ENCODE data around the gene SMTNL1.
"Not testable (repeated sequence)": the region's sequence is repeated elsewhere in the genome, so short reads cannot be mapped to it uniquely, and the experiment has no call there.

Gene SMTNL1

DNA sequence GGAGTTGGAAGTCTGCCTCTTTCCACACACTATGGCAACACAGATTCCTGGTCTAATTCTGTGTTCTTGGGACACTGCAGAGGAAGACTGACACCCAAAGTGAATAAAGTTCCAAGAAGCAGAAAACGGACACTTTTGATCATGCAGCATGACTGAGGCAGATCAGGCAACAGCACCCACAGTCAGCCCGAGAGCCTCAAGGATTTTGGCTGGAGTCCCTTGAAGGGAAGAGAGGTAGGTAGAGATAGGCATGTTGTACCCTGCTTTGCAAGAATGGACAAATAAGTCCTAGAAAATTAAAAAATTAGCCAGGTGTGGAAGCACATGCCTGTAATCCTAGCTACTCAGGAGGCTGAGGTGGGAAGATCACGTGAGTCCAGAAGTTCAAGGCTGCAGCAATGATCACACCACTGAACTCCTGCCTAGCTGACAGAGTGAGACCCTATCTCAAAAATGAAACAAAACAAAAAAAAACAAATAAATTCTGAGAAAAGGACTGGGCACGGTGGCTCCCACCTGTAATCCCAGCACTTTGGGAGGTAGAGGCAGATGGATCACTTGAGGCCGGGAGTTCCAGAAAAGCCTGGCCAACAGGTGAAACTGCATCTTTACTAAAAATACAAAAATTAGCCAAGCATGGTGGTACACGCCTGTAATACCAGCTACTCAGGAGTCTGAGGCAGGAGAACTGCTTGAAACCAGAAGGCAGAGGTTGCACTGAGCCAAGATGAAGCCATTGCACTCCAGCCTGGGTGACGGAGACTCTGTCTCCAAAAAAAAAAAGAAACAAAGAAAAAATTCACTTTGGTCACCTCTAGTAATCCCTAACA lies 28.8 kb upstream of the SMTNL1 start:
- DNase-seq (ENCODE audit: low read depth, low spot score) = no peak

DNA sequence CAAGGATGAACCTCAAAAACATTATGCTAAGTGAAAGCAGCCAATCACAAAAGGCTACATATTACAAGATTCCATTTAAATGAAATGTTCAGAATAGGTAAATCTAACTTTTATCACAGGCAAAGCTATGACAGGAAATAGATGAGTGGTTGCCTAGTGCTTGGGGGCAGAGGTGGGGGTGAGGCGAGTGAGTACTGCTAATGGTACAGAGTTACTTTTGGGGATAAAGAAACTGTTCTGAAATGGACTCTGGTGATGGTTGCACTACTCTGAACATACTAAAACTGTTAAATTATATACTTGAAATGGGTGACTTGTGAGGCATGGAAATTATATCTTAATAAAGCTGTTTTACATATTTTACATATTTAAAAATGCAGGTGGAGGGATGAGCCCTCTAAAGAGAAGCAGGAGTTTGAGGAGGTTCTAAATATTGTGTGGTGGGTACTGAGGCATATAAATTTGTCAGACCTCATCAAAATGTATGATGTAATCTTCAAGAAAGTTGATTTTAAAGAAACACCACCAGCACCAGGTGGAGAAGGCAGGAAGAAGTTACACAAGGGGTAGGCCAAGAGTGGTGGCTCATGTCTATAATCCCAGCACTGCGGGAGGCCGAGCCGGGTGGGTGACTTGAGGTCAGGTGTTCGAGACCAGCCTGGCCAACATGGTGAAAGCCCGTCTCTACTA lies 25.5 kb upstream of the SMTNL1 start:
- no peak for DNase-seq (ENCODE audit: low read depth, low spot score)

- no peak for DNase-seq (ENCODE audit: low read depth, low spot score)
These were observed 24.5 kb upstream of the SMTNL1 start for GRCh38 chr11:57512646-57513451.

GRCh38 chr11:57513452-57513795 lies 24.0 kb upstream of the SMTNL1 start:
- no peak for DNase-seq (ENCODE audit: low read depth, low spot score)

GRCh38 chr11:57513911-57514537 lies 23.4 kb upstream of the SMTNL1 start:
- no peak for DNase-seq (ENCODE audit: low read depth, low spot score)

DNA sequence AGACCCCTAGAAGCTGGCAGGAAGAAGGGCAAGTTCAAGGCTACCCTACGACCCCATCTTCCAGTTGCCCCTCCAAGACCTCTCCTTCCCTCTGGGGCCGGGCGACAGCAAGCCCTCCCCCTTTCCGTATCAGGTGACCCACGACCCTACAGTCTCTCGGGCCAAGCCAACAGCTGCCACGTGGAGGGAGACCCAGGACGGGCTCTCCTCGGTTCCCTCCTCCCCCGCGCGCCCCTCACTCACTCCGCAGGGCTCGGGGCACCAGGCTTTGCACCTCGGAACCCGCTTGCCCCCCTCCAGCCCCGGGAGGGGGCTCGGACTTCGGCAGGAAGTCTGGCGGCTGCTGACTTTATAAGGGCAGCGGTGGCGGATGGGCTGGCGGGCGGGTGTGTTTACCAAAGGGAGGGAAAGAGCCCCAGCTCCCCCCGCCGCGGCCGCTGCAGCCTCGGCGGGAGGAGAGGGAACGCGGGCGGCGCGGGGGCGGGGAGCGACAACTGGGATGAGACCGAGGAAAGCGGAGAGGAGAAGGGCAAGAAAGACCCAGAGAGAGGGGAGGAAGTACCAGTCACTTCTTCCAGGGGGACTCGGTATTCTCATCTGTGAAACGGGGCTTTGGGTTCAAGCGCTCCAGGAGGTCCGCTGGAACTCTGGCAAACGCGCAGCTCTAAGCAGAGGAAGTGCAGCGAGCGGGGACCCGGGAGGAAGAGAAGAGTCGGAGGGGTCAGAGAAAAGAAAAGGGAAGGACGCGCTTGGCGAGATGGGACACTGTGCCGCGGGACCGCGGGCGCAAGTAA lies 22.7 kb upstream of the SMTNL1 start:
- no peak for DNase-seq (ENCODE audit: low read depth, low spot score)

DNA sequence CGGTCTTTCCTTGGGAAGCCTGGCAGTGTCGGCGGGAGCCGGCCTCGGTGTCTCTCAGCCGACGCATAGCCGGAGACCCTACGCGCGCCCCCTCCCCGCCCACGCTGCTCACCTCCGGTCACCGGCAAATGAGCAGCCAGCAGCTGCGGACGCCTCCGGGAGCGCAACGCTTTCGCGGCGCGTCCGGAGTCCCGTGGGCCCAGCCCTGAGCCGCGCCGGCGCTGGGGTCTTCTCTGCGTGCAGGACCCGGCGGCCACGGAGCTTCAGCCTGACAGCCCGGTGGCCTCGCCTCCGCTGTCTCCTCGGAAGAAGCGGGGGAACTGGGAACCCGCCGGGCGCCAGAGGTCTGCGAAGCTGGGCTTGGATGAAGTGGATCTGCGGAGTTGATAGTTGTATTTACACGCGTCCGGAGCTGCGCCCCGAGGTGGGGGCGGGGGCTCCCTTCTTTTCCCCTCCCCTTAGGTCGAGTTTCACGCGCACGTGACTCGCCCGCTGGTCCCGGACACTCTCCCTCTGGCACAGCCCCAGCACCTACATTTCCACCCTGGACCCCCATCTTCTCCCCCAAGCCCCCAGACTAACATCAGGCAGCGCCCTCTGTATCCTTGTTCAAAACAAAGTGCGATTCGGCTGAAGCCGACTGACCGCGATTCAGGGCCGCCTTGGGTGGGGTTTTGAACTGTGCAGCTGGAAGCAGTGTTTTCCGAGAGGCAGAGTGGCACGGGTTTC lies 21.9 kb upstream of the SMTNL1 start, which contains the start of gene SLC43A1:
Gene SLC43A1, minus strand, starts transcription at position 371 of the 729 bp plus-strand sequence. CDS start 1,591 bp downstream, outside the sequence.
- no peak for DNase-seq (ENCODE audit: low read depth, low spot score)

DNA sequence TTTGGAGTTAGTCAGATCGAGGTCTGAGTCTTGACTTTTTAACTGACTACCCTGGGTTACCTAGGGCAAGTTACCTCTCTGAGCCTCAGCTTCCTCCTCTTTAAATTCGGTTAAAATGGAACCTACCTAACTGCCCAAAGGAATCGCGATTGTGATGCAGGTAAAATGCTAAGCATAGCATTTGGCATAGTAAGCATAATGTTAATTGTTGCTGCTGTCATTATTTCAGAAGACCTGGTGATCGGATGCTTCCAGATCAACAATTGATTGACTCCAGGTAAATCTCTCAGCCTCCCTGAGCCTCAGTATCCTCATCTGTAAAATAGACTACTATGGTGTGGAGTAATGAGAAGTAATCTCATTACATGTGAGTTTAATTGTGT lies 21.3 kb upstream of the SMTNL1 start:
- DNase-seq (ENCODE audit: low read depth, low spot score) = no peak

DNA sequence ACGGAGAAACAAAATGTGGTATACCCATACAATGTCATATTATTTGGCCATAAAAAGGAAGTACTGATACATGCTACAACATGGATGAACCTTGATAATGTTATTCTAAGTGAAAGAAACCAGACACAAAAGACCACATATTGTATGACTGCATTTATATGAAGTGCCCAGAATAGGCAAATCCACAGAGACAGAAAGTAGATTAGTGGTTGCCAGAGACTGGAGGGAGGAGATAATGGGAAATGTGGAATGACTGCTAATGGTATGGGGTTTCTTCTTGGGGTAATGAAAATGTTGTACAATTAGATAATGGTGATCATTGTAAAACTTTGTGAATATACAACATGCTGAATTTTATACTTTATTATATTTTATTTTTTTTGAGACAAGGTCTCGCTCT lies 16.3 kb upstream of the SMTNL1 start:
- DNase-seq (ENCODE audit: low read depth, low spot score) = no peak

- DNase-seq (ENCODE audit: low read depth, low spot score) = no peak
These were observed 14.0 kb upstream of the SMTNL1 start for GRCh38 chr11:57523419-57523818.

- no peak for DNase-seq (ENCODE audit: low read depth, low spot score)
These were observed 10.3 kb upstream of the SMTNL1 start for GRCh38 chr11:57527056-57527631.

DNA sequence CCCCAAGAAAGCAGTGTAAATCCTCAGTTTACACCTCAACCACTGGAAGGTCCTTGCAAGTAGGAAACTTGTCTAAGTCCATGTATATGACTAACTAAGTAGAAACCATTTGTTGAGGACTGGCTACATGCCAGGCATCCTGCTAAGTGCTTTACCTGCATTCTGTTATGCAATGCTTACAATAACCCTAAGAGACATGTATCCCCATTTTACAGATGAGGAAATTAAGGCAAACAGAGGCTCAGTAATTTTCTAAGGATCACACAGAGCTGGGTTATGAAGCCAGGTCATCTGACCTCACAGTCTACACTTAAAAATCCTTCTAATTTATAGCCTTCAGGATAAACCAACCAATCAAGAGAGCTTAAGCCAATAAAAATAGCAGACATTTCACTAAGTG lies 8.4 kb upstream of the SMTNL1 start:
- no peak for DNase-seq (ENCODE audit: low read depth, low spot score)

- DNase-seq (ENCODE audit: low read depth, low spot score) = no peak
These were observed 7.2 kb upstream of the SMTNL1 start for GRCh38 chr11:57530215-57530595.

DNA sequence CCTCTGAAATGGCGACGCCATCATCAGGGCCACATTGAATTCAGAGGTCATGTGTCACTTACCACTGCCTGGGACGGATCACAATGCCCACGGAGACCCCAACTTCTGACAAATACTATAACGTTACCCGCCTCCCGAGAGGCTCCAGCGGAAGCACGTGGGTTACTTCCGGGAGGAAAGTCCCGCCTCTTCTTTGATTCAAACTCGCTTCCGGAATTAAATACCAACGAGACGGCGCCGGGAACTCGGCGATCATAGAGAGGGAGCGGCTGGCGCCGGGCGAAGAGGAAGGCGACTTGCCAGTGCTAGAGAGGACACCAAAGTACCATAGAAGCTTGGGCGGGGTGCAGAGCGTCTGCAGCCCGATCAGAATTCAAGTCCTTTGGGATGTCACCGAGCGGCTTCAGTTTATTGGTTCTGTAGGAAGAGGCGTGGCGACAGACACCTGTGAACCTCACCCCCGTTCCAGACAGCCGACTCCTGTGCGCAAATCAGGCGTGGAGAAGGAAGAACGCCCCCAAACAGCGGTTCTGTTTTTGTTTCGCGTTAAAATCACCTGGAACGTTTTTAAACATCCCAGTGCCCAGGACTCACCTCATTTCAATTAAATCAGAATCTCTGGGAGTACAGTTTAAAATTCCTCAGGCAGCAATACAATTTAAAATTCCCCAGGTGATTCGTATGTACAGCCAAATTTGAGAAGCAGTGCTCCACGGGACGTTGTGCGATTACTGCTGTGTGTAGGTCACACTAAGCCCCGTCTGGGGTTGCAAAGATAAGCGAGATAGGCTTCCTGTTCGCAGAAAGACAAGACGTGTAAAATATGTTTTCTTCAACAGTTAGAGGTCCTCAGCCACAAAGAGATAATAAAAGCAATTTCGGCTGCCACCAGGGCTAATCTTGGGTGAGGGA lies 6.5 kb upstream of the SMTNL1 start, which contains the start of gene TIMM10:
Gene TIMM10, minus strand, starts transcription at position 159 of the 912 bp plus-strand sequence. CDS start 565 bp downstream, outside the sequence.
- DNase-seq (ENCODE audit: low read depth, low spot score) = peak; percentile 100

GRCh38 chr11:57534449-57534848 lies 2.9 kb upstream of the SMTNL1 start:
- not testable (repeated sequence) for DNase-seq (ENCODE audit: low read depth, low spot score)

GRCh38 chr11:57539342-57539741 lies 1.9 kb downstream of the SMTNL1 start:
- no peak for DNase-seq (ENCODE audit: low read depth, low spot score)

- no peak for DNase-seq (ENCODE audit: low read depth, low spot score)
These were observed 3.8 kb downstream of the SMTNL1 start for GRCh38 chr11:57541169-57541568.

- DNase-seq (ENCODE audit: low read depth, low spot score) = no peak
These were observed 5.2 kb downstream of the SMTNL1 start for GRCh38 chr11:57542582-57542981.

- DNase-seq (ENCODE audit: low read depth, low spot score) = no peak
These were observed 6.2 kb downstream of the SMTNL1 start for GRCh38 chr11:57543593-57543992.

All from iPS DF 19.7 (cell line).